ENCODE data around the gene BPIFB2. TPM values are rescaled to one million over a fixed set of nuclear protein-coding genes. Genes with fewer than 3 reads are reported as not detected.

The BPIFB2 gene
- polyA plus RNA-seq, 1 donor = not detected

DNA sequence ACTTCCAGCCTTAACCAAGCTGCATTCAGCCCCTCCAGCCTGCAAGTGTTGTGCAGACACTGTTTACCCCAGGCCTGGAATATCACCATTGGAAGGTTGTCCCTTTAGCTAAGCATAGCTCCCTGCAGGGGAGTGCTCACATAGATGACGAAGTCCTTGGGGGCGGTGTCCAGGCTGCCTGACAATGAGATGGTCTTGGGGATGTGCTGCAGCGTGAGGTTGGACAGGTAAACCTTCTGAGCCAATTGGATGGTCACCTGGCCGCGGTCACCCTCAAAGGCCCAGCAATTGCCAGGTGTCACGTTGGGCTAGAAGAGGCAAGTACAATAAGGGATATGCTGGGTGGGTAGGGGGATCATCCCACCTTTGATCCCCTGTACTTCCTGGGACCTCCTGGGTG, 21.9 kb upstream of the BPIFB2 start:
- no peak for DNase-seq

DNA sequence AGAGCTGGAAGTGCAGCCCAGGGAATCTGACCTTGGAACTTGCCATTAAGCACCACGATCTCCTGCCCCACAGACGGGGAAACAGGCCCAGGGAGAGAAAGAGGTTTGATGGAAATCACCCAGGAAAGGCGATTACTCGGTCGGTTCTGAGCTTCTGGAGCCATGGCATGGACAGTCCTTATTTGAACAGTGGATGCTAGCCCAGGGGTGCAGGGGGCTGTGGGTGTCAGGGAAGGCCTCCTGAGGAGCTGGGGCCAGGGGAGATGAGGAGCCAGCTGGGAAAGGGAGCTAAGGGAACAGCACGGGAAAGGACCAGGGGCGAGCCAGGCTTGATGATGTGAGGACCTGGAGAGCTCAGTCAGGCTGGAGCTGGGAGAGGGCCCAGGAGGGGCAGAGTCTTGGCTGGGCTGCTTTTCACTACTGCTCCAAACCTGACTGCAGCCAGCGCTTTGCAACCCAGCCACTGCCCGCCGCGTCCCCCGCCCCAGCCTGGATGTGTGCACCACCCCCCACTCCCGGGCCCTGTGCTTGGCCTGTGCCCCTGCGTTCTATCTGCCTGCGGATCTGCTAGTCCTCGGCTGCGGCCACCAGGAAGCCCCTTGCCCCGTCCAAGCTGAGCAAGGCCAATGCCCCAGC, 21.1 kb upstream of the BPIFB2 start:
- no peak for DNase-seq

DNA sequence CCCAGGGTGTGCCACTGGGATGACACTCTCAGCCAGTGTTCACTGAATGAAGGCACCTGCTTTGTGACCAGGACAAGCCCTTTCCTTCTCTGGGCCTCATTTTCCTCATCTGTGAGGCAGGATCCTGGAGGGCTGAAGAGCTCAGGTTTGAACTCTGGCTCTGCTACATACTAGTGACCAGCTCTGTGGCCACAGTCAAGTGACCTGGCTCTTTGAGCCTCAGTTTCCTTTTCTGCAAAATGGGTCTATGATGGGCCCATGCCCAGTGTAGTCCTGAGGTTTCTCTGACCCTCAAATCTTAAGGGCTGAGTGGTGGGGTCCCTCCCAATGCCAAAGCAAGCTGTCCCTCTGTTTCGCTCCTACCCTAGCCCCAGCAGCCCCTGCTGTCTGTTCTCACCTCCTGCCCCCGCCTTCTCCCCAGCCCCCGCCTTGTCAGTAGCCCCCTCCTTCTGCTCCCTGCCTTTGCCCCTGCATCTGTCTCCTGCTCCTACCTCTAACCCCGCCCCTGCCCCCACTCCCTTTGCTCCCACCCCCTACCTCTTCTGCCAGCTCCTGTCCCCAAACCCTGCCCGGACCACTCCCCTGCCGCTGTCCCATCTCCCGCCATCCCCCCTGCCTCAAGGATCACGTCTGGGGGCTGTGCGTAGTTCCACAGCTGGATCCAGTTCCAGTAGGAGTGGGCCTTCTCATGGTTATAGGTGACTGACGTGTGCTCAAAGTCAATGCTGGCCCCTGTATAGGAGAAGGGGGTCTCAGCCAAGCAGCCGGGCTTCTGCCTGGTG, 20.3 kb upstream of the BPIFB2 start:
- no peak for DNase-seq

DNA sequence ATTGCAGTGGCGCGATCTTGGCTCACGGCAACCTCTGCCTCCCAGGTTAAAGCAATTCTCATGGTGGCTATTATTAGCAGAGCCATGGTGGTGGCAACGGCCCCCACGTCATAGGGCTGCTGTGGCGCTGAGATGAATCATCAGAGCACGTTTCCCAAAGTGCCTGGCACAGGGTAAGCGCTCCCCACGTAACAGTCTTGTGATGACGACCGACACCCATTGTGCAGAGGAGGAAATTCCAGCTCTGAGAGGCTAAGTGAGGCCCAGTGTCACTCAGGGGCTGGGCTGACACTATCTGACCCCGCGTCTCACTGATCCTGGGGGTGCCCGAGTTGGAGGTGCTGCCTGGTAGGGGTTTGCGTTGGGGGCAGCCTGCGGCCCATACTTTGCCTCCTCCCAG, 19.5 kb upstream of the BPIFB2 start:
- no peak for DNase-seq

DNA sequence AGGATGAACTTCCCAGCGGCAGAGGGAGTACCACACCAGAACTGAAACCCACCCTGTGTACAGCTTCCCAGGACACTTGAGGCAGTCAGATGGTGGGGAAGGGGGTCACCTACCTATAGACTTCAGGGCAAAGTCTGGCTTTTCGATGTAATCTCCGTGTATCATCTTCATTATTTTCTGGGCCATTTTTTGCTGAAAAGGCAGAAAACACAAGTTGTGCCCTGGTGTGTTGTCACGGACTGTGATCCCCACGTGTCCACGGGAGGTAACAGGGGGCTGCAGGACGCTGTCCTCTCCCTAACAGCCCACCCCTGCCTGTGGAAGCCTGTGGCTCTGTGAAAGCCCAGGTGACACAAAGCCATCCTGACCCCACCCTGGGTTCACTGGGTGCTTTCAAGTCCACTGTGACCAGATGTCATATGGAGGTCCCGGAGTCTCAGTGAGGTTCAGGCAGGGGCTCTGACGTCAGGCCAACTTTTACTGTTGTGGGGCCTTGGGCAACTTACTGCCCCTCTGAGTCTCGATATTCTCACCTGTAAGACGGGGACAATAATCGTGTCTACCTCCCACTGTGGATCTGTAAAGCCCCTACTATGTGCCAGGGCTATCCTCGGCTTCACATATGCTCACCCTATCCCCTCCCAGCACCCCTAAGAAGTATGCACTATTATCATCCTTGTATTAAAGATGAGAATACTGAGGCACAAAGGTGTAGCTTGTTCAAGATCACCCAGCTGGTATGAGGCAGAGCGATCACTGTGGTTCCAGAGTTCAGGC, 17.8 kb upstream of the BPIFB2 start:
- DNase-seq = no peak

DNA sequence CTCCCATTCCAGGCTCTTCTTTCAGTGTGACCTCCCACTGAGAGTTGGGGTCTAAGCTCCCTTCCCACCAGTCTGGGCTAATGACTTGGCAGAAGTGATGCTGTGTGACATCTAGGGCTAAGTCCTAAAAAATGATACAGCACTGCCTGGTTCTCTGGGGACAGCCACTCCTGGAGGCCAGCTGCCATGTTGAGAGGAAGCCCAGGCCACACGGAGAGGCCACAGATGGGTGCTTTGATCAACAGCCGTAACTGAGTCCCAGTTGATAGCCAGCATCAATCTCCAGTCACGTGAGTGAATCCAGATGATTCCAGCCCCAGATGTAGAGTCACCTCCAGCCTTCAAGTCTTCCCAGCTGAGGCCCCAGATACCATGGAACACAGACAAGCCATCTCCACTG, 17.1 kb upstream of the BPIFB2 start:
- DNase-seq = no peak

DNA sequence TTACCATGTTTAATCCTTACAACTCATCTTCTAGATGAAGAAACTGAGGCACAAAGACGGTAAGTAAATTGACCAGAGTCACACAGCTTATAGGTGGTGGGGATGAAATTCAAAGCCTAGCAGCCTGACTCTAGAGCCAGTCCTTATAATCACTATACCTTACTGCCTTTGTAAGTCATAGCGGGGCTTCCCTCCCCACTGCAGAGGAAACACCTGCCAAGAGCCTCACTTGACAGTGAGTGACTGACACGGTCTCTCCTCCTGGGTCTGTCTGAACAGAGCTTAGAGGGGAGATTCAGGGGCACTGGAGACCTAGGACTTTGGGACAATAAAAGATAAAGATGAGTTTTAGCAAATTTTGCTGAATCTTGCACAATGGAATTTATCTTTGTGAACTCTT, 16.1 kb upstream of the BPIFB2 start:
- DNase-seq = no peak

DNA sequence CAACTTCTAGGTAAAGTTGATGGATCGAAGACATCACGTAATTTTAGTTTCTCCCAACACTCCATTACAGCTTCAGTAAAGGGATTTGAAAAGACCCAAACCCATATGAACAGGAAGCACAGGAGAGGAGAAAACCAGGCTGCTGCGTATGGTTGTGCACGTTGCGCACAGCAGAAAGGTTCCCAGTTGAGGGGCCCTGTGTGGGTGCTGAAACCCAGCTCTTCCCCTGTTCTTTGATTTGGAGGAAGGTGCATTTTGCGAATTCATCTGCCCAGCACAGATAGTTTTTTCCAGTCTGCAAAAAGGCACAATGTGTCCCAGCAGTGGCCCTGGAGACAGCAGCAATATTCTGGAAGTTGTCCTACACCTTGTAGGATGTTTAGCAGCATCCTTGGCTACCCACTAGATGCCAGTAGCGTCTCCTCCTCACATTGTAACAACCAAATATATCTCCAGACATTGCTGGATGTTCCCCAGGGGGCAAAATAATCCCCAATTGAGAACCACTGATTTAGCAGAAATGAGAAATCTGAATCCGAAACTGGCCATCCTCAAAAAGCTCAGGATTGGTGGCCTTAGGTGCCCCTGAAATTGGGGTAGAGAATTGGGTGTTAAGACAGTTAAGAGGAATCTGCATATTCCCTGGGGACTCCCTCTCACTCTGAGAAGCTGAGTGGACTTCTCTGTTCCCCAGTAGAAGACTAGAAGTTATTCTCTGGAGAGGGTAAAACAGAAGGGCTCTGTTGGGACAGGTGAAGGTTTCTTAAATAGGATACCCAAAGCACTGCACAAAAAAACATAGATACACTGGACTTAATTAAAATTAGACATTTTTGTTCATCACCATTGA, 15.5 kb upstream of the BPIFB2 start:
- DNase-seq = no peak

DNA sequence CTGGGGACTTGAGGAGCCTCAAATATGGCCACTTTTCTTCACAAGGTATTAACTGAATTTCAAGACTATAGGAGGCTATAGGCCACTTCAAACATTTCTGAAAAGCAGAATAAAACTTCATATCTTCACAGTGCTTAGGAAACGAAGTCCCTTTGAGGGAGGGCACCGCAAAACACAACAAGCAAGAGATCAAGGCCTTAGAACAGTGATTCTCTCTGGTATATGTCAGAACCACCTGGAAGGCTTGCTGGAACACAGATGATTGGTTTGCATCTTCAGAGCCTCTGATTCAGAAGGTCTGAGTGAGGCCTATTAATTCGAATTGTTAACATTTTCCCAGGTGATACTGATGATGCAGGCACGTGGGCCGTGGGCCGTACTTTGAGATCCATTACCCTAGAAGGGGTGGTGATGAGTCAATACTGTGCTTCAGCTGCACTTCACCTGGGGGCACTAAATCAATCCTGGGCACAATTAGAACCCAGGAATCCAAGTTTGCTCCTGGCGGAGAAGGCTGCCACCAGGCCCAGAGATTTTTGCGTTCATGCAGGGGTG, 13.9 kb upstream of the BPIFB2 start:
- DNase-seq = no peak

DNA sequence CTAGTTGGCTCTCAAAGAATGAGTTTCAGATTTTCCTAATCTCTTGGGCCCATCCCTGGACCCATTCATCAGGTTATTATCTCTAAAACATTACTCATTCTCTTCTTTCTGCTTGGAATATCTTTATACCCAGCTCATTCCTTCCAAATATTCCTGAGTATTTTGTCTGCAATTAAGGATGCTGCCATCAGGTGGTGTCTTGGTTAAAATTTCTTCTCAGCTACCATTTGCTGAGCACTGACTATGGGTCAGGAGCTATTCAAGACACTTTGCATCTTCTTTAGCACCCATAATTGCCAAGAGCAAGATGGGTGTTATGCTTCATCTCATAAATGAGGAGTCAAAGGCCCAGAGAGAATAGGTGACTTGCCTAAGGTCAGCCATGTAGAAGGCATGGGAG, 11.7 kb upstream of the BPIFB2 start:
- DNase-seq = no peak

DNA sequence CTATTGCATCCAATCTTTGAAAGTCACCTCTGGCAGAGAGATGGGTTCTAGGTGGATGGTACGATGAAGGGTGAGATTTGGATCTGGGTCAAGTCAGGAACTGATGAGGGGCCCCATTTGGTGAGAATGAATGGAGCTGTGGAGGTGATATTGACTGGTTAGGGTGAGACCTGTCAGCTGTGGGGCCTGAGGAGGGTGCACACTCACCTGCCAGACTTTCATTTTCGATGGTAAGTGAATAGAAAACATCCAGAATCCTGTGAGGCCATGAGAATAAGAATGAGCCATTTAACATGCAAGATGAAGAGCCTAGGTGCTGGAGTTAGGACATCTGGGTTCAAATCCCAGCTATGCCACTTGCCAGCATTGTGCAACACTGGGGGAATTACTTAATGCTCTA, 10.1 kb upstream of the BPIFB2 start:
- DNase-seq = no peak

DNA sequence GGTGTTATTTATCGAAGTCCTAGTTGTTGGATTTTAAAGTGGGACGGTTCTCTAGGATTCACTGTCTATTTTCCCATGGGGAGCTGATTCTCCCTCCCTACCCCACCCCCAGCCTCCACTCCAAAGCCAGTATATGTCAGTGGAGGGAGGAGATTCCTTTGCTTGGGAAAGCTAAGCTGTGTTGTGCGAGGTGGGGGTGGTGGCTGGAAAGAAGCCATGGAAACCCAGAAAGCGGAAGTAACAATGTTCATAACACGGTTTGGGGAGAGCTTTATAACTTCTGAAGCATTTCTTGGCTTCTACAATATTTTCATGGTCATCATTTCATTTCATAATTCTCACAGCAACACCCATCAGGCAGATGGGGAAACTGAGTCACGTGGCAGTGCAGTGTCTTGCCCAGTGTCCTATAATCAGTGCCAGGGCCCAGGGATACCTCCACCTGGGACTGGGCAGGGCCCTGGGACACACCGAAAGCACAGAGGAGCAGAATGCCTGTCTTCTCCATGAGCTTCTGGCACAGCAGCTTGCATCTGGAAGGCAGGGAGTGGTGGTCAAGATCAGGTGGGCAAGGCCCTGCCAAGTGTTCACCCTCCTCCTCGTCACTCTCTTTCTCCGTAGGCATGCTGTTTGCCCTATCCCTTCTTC, 7.8 kb upstream of the BPIFB2 start:
- no peak for DNase-seq

DNA sequence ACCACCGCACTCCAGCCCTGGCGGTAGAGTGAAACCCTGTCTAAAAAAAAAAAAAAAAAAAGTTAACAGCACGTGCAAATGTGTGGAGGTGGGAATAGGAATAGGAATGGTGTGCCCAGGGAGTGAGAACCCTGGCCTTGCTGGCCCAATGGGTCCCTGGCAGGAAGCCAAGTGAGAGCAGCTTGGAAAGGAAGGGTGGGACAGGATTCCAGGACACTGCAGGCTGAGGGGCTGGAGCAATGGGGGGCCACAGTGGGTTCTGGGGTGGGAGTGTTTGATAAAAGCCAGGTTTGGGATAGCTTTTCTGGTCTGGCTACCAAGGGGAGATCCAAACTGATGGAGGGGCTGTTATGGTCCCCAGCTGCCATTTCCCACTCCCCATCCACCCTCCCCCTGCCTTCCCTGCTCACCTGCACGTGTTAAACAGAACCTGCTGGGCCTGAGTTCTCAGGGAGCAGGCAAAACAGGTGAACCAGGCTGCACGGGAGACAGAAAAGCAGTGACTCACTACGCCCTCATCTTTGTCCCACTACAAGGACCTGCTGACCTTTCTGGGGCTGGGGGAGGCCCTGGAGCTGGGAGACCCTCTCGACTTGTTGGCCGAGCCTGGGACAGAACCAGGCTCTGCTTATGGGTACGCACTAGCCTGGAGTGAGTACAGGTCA, 6.6 kb upstream of the BPIFB2 start:
- DNase-seq = no peak

DNA sequence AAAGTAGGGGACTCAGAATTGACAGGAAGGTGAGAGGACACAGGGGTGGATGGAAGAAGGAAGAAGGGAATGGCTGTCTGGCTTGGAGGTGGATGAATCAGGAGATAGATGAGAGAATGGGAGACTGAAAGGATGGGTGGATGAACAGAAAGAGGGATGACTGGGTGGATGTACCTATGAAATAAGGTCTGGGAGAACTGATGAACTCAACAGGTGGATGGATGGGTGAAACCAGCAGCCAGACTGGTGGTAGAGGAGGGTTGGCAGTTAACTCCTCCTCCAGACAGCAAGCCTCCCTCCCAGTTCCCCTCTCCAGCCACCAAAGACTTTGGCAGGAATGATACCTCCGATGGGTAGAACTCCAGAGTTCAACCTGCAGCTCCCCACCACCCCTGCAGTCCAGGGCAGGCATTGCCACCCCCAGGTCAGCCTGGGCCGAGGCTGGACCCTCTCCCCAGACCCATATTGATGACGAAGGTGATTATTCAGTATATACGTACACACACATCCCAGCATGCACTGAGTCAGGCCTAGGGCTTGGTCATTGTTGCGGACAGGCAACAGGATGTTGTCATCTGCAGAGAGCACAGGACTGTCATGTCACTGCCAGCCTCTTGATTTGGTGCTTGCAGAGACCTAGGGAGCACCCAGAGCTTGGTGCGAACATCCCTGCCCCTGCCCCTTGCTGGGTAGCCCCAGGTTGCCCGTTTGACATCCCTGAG, 5.3 kb upstream of the BPIFB2 start:
- no peak for DNase-seq

DNA sequence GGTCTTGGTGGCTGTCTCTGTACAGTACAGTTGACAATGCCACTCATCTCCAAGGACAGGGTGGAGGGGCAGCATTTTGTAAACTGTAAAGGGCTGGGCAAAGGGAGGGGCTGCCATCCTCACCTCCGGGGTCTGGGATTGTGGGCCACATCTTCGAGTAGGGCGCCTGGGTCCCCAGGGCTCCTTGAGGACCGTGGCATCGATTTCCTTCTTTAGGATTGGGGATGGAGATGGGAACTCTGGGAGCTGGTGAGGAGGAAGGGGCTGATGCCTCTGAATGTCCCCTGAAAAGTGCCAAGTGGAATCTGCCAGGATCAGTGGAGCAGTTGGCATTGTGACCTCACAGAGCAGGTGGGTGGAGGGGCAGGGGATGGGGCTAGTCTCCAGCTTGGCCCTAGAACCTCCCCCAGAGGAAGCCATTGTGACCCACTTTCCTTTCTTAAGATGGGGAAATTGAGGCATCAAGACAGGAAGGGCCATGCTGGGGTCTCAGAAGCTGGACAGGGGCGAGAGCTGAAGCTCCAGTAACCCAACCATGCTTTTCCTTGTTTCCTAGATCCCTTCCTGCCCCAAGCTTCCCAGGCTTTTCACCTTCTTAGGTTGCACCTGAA, 3.3 kb upstream of the BPIFB2 start, which contains the start of gene SUN5:
Gene SUN5 (minus strand): TSS at position 293 of the 611 bp plus-strand sequence. CDS start 93 bp downstream, at position 200.
- no peak for DNase-seq

DNA sequence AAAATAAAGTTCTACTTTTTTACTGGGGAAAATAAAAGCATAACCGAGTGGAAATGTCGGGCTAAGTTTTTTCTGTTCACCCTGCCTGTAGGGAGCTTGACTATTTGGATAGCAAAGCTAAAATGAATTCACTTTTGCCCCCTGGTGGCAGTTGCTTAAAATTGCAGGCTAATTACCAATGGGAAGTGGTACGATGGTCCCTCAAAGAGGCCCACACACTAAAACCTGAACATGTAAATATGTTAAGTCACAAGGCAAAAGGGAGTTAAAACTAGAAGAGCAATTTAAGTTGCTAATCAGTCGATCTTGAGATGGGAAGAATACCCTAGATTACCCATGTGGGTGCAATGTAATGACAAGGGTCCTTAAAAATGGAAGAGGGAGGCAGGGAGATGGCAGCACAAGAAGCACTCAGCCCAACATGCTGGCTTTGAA, 2.4 kb upstream of the BPIFB2 start:
- no peak for DNase-seq

DNA sequence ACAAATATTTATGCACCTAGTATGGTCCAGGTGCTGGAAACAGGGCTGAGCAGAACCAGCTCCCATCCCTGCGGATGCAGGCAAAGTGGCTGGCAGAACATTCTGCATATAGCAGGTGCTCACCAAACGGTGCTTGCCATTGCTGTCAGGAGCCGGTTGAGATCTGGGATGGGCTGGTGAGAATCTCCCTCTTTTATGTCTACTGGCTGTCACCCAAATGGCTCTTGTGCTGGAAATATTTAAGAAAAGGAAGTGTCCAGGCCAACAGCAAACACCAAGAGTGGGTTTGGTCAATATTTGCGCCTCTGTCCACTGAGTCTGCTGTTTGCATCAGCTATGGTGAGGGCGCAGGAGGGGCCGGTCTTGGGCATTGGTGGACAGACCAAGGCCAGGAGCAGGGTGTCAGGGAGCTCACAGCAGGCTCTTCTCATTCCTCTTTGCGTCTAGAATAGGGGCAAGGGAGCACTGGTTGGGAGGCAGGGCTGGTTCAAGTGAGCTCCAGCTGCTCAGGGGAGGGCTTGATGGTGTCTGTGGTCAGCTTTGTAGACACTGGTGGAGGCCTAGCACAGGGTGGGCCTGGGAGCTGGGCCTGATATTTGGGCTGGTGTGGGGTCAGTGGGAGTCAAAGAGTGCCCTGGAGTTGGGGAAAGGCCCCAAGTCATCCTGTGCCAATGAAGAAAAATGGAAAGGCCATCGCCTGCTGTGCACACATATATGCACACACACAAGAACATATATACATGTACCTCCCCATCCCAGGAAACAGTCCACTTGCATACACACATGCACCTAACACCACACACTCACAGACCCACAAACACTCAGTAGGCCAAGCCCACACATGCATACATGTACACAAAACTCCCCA, 1.4 kb upstream of the BPIFB2 start:
- no peak for DNase-seq

DNA sequence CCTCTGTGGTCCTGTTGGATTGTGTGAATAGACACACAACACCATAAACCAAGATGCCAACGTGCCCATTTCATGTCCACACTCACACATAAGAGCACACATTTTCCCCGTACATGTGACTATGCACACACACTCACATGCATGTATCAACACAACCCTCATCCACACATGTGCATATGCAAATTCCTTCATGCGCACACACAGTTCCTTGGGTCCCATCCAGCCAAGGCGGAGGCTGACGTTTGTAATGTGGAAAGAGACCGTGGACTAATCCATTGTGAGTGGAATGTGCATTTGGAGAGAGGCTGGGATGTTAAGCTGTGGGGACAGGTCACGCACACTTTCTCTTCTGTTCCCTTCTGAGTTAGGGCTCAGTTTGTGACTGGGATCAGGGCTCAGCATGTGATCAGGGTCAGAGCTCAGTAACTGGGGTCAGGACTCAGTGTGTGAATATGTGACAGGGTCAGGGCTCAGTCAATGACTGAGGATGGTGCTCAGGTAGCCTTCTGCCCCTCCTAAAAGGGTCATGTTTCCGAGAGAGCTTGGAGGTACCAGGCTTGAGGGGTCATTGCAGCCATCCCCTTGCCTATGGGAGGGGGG, 628 bp upstream of the BPIFB2 start:
- DNase-seq = no peak
